RWPE2 (cell line): Measurements from ENCODE around the gene ELAVL4.

Experiments
- ATAC-seq: fragments of 200-7000 bp; cut with Tn5 transposase; 3 replicates; pipeline ENCODE4 v1.9.1; 2021; ENCODE audit warnings: low read depth
- DNase-seq: peaks from one replicate; pipeline ENCODE4 v3.0.0-alpha.2; 2020; ENCODE audit warnings: low spot score
- H3K27ac ChIP-seq: fragments of 450-650 bp; 2 replicates; pipeline ENCODE4 v1.5.1; 2017; ENCODE audit warnings: mild to moderate bottlenecking; ENCODE audit not compliant: poor library complexity, severe bottlenecking
- H3K27me3 ChIP-seq: fragments of 250-450 bp; sonication (Bioruptor Pico); 2 replicates; pipeline ENCODE4 v1.5.1; 2021; ENCODE audit warnings: mild to moderate bottlenecking, moderate library complexity; ENCODE audit not compliant: insufficient read depth, poor library complexity, severe bottlenecking
- H3K36me3 ChIP-seq: fragments of 250-450 bp; sonication (Bioruptor Pico); 2 replicates; pipeline ENCODE4 v1.5.1; 2020; ENCODE audit warnings: low read depth, mild to moderate bottlenecking, moderate library complexity
- H3K4me1 ChIP-seq: fragments of 250-450 bp; sonication (Bioruptor Pico); 2 replicates; pipeline ENCODE4 v1.5.1; 2021; ENCODE audit warnings: mild to moderate bottlenecking, moderate library complexity; ENCODE audit not compliant: insufficient read depth, poor library complexity, severe bottlenecking
- H3K4me3 ChIP-seq: fragments of 250-450 bp; sonication (Bioruptor Pico); 2 replicates; pipeline ENCODE4 v1.5.1; 2021; ENCODE audit warnings: mild to moderate bottlenecking, moderate library complexity; ENCODE audit not compliant: severe bottlenecking
- H3K9me3 ChIP-seq: fragments of 250-450 bp; sonication (Bioruptor Pico); 2 replicates; pipeline ENCODE4 v1.5.1; 2021; ENCODE audit warnings: mild to moderate bottlenecking, moderate library complexity; ENCODE audit not compliant: severe bottlenecking
- CTCF ChIP-seq: fragments of 450-650 bp; IDR thresholded peaks from one replicate; pipeline ENCODE4 v1.5.1; 2017; ENCODE audit warnings: mild to moderate bottlenecking, moderate library complexity; ENCODE audit not compliant: poor library complexity, severe bottlenecking

ELAVL4 gene

GRCh38 chr1:50111503-50111902 is 2.8 kb downstream of the ELAVL4 start:
- ATAC-seq, result no peak

GRCh38 chr1:50112193-50112592 is 3.5 kb downstream of the ELAVL4 start:
- DNase-seq, result no peak
- no peaks in the 10 kb centered on the region for H3K36me3 ChIP-seq
- H3K4me1 ChIP-seq, result no peaks in the 10 kb centered on the region
- no peak overlapping the region for H3K27ac ChIP-seq
- ATAC-seq, result no peak
- H3K27me3 ChIP-seq, result peaks cover 45% of the 10 kb centered on the region
- no peak overlapping the region for H3K4me3 ChIP-seq
- no peaks in the 10 kb centered on the region for H3K9me3 ChIP-seq
- TF ChIP-seq CTCF, result no peak

More at GRCh38 chr1:50111503-50111902, 2.8 kb downstream of the ELAVL4 start:
- TF ChIP-seq CTCF, result no peak
- DNase-seq, result no peak
- no peak overlapping the region for H3K4me3 ChIP-seq
- no peaks in the 10 kb centered on the region for H3K4me1 ChIP-seq
- H3K9me3 ChIP-seq, result no peaks in the 10 kb centered on the region
- no peak overlapping the region for H3K27ac ChIP-seq
- H3K36me3 ChIP-seq, result no peaks in the 10 kb centered on the region
- H3K27me3 ChIP-seq, result peaks cover 45% of the 10 kb centered on the region

- Histone ChIP-seq H3K36me3 (no peaks in the 10 kb centered on the region), H3K27ac (no peak overlapping the region), H3K4me3 (no peak overlapping the region), H3K9me3 (no peaks in the 10 kb centered on the region), H3K4me1 (no peaks in the 10 kb centered on the region), H3K27me3 (no peaks in the 10 kb centered on the region)
- no peak for DNase-seq
- no peak for ATAC-seq
- no peak for TF ChIP-seq CTCF
Measured at GRCh38 chr1:50123071-50123470, 14.4 kb downstream of the ELAVL4 start.

GRCh38 chr1:50126927-50127715 is 18.4 kb downstream of the ELAVL4 start:
- no peak for TF ChIP-seq CTCF
- Histone ChIP-seq H3K4me1 (no peaks in the 10 kb centered on the region), H3K27me3 (no peaks in the 10 kb centered on the region), H3K4me3 (no peak overlapping the region), H3K27ac (no peak overlapping the region), H3K36me3 (no peaks in the 10 kb centered on the region), H3K9me3 (no peaks in the 10 kb centered on the region)
- no peak for ATAC-seq
- DNase-seq, result no peak

GRCh38 chr1:50129201-50129600 is 20.5 kb downstream of the ELAVL4 start:
- no peaks in the 10 kb centered on the region for H3K4me1 ChIP-seq
- ATAC-seq (no peak), DNase-seq (no peak)
- H3K36me3 ChIP-seq, result no peaks in the 10 kb centered on the region
- H3K27me3 ChIP-seq, result no peaks in the 10 kb centered on the region
- no peak overlapping the region for H3K4me3 ChIP-seq
- no peak overlapping the region for H3K27ac ChIP-seq
- no peaks in the 10 kb centered on the region for H3K9me3 ChIP-seq
- no peak for TF ChIP-seq CTCF
